Fibroblast of skin of right quadriceps (primary cell): ENCODE data around the gene SPTBN1.
"Not testable (repeated sequence)": the region's sequence is repeated elsewhere in the genome, so short reads cannot be mapped to it uniquely, and the experiment has no call there.

ENCODE experiments used
- DNase-seq: peaks from one replicate; pipeline ENCODE4 v3.0.0-alpha.2; 2013

Gene SPTBN1

DNA sequence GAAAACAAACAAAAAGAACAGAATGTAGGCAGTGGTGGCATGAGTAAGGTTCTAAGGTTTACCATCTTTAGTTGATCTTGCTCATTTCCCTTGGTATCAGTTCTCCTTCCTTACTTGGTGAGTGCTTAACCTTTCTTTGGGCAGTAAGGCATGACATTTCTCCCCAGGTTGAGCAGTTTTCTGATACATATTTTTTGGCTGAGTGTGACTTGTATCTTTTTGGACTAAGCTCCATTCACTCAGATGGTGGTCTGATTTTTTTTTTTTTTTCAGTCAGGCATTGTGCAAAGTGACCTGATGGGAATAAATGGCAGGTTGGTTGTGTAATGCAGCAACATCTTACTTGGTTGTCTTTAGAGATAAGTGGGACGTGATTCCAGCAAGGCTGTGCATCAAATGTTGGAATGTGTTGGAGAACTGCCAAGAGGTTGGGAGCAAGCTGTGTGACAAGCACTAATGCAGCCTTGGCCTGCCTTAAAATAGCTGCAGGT is 15.1 kb downstream of the SPTBN1 start:
- DNase-seq, result peak; percentile 93

- no peak for DNase-seq
These were observed 17.7 kb downstream of the SPTBN1 start for GRCh38 chr2:54473851-54474250.

DNA sequence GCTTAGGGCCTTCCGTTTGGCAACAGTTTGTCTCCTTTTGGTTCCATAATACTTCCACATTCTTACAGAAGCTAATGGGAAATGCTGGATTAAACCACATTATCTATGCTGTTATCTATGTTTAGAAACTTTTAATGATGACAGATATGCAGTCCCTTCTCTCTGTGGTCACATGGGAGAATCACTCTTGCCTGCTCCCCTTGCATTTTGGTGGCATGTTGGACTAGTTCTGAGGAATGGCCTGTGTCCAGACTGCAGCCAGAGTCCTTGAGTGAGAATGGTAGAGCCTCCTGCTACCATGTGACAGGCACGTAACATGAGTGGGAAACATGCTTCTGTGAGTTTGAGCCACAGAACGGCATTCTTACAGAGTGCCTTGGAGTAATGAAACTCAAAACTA is 19.2 kb downstream of the SPTBN1 start:
- DNase-seq, result no peak

DNA sequence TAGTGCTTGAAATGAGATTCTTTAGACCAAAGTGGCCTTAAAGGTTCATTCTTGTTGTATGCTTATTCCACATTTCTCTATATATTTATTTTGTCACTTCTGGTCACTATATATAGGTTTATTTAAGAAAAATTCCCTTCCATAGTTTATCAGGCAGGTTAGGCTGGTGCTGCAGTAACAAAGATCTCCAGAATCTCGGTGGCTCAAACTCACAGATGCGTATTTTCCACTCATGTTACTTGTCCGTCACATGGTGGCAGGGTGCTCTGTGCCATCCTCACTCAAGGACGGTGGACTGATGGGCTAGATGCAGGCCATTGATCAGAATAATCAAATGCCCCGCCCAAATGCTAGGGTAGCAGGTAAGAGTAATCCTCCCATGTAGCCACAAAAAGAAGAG is 19.8 kb downstream of the SPTBN1 start:
- DNase-seq, result no peak

GRCh38 chr2:54476852-54477251 is 20.7 kb downstream of the SPTBN1 start:
- DNase-seq, result no peak

- DNase-seq, result no peak
These were observed 21.8 kb downstream of the SPTBN1 start for GRCh38 chr2:54477896-54478295.

- no peak for DNase-seq
These were observed 22.8 kb downstream of the SPTBN1 start for GRCh38 chr2:54478899-54479298.

DNA sequence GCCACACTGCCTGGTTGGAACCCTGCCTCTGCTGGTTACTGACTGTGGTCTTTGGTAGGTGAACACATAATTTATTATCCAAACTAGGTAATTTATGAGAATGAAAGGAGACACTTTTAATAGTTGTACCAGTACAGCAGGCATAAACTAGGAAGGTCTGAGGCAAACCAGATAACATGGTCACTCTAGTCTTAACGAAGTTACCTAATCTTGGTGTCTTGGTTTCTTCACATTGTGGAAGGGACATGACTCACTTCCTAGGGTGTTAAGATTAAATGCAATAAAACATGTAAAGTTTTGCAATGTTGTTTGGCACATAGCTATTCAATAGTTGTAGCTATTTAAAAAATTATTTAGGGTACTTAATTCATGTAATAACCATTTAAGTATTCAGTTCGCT is 23.3 kb downstream of the SPTBN1 start:
- peak; percentile 34 for DNase-seq

DNA sequence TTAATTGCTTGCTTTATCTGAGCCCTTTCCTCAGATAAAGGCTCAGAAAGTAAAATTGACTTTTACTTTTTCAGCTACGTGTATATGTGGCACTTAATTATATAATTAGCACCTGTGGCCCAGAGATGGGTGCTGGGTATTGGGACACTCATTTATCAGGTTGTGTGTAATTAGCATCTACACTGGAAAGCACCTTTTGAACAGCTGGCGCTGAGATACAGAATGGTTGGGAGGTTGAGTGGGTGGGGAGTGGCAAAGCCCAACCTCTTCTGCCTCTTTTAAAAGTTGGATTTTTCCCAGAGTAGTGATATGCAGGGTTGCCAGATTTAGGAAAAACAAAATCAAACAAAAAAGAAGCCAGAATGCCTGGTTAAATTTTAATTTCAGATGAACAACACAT is 23.9 kb downstream of the SPTBN1 start:
- DNase-seq, result no peak

DNA sequence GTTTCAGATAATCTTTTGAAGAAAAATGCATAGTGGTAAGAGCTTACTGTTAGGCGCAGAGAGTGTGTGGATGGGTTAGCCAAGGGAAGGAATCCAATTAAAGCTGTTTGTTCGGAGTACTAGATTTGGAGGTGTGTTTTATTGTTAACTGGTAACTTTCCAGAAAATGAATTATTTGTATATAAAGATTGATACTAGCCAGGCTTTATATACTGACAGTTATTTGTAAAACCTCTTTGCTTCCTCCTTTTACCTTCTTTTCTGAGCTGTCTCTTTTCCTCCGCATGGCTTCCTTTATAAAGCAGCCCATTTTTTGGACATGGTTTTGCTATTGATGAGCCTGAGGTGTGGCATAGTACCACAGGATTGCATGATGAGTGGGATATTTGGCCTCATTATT is 25.6 kb downstream of the SPTBN1 start:
- no peak for DNase-seq

- peak; percentile 84 for DNase-seq
These were observed 26.6 kb downstream of the SPTBN1 start for GRCh38 chr2:54482715-54483114.

- DNase-seq, result peak; percentile 57
These were observed 27.3 kb downstream of the SPTBN1 start for GRCh38 chr2:54483426-54483825.

- DNase-seq, result not testable (repeated sequence)
These were observed 29.6 kb downstream of the SPTBN1 start for GRCh38 chr2:54485756-54486155.

DNA sequence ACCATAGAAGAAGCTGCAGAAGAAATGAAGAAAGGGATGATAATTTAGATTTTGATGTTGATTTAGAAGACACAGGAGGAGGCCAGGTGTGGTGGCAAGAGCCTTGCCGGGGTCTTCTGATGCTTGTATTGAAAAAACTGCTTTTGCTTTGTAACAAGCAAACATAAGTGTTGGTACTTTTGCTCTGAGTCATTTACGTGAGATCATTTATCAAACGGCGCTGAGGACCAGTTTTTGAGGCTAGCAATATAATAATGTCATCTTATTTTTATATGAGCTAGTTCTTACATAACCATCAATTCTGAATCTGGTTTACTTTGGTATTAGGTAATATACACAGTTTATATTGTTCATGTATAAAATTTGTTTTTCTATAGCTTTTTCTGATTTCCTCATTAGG is 30.6 kb downstream of the SPTBN1 start:
- no peak for DNase-seq

DNA sequence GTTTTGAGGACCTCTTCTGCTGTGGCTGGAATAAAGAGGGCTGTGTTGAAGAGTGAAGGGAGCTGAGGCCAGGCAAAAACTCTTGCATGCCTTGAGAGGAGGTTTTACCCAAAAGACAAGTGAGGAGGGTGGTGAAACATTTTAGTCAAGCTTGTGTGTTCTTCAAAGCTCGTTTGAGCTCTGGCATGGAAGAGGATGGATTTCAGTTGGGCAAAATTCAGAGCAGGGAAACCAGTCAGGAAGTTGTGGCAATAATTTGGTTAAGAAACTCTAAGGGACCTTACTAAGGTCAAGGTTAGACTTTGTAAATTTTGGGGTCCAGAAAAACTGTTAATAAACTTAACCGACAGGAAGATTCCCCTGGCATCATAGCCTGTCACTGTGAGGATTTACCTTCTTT is 34.7 kb downstream of the SPTBN1 start:
- DNase-seq, result no peak

DNA sequence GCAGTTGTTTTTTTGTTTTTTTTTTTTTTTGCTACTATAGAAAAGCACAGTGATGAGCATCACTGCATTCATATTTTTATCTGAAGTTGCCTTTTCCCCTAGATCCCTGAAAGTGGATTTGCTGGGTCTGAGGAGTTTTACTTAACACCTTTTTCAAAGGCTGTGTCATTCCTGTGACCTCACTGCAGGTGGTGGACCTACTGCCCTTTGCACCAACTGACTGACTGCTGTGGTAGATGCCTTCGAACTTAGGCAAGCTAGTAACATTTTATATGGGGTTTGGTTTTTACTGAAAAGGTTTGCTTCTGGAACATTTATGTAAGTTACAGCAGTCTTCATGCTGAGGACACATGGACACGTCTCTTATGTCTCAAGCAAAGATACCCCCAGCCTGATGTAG is 36.2 kb downstream of the SPTBN1 start:
- DNase-seq, result no peak

- no peak for DNase-seq
These were observed 38.0 kb downstream of the SPTBN1 start for GRCh38 chr2:54494087-54494486.

GRCh38 chr2:54496920-54497319 is 40.8 kb downstream of the SPTBN1 start:
- no peak for DNase-seq

- DNase-seq, result peak; percentile 44
These were observed 41.9 kb downstream of the SPTBN1 start for GRCh38 chr2:54497763-54498680.

DNA sequence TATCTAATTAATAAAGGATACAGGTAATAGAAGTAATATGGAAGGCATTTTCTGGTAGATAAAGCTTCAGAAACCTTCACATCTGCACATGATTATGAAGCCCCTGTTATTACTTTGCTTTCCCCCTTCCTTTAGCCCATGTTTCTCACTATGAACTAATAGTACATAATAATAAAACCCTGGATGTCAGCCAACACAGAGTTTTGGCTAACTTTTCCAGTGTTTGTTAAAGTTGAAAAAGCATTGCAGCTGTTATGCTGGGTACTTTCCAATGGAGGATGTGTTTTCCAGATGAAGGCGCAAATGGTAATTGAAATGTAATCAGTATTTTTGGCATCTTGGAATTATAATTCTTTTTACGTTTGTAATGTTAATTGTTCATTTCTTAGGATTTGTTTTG is 43.5 kb downstream of the SPTBN1 start:
- peak; percentile 53 for DNase-seq

GRCh38 chr2:54500404-54501205 is 44.5 kb downstream of the SPTBN1 start:
- DNase-seq, result no peak

DNA sequence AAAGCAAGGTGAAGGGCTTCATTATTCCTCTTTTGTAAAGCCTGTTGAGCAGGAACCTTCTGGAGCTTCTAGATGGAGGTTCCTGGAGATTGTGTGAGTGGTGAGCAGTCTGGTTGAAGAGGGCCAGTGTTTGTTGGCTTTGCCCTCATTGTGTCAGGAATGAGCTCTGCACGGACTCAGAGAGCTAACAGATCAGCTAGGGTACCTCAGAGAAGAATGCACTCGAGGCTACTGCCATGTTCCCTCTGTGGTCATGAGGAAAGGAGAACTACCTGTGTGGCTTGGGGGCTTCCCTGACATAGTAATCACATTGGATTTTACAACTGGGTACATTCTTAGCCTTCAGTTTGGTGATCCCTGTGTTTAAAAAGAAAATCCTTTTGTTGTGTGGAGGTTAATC is 46.6 kb downstream of the SPTBN1 start:
- DNase-seq, result no peak

DNA sequence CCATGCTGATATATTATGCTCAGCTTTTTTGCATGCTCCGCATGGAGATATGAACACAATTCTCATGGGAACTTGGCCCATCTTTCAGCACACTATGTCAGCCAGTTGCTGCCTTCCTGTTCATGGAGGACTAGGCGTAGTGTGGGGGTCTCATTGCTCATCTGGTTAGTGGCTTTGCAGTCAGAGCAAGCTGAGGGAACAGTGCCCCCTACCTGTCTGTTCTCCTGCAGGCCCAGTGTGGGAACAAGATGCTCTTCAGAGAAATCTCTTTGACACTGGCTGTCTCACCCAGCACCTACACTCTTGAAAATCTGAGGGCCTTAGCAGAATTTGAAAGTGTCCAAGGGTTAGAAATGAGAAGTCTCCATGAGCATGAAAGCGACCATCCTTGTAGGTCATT is 47.1 kb downstream of the SPTBN1 start:
- peak; percentile 20 for DNase-seq

GRCh38 chr2:54503828-54504227 is 47.7 kb downstream of the SPTBN1 start:
- DNase-seq, result no peak
